Caco-2 (cell line): Measurements from ENCODE around the gene C18orf63. TPM values are rescaled to one million over a fixed set of nuclear protein-coding genes. Genes with fewer than 3 reads are reported as not detected.

Experiments used
- BruUV-seq: library from RNA; stranded (reverse); fragments of 400-500 nt; replicated peaks from 2 replicates; lab custom pipeline; 2021; lab: Mats Ljungman, UMichigan
- CTCF ChIA-PET: fragments of 300-600 bp; sonication (Branson Sonifier 250); formaldehyde crosslinking; loops from one replicate; lab custom pipeline; 2022; ENCODE audit warnings: antibody characterized with exemption; lab: Charles Lee
- POLR2A ChIA-PET: fragments of 300-600 bp; sonication (Branson Sonifier 250); formaldehyde crosslinking; loops from one replicate; lab custom pipeline; 2022; ENCODE audit warnings: antibody characterized with exemption; lab: Charles Lee
- DNase-seq, 2 experiments: peaks; one replicate each; pipeline versions ENCODE4 v3.0.0 to v3.0.0-alpha.2; 2020 to 2022
- H3K27me3 ChIP-seq: replicated peaks from 2 replicates; pipeline ENCODE4 v1.6.0; 2011; ENCODE audit warnings: low read length; ENCODE audit not compliant: control insufficient read depth, insufficient read depth
- H3K36me3 ChIP-seq: 2 replicates; pipeline ENCODE4 v1.5.1; 2011; ENCODE audit warnings: low read length; ENCODE audit not compliant: control insufficient read depth, insufficient read depth
- H3K4me1 ChIP-seq: fragments of 250-450 bp; sonication (Bioruptor Pico); 2 replicates; pipeline ENCODE4 v1.5.1; 2020; ENCODE audit warnings: mild to moderate bottlenecking
- H3K4me3 ChIP-seq: 2 replicates; pipeline ENCODE4 v1.5.1; 2011; ENCODE audit warnings: low read depth, mild to moderate bottlenecking, control low read depth, low read length
- H3K9me3 ChIP-seq: fragments of 250-450 bp; sonication (Bioruptor Pico); 2 replicates; pipeline ENCODE4 v1.5.1; 2020; ENCODE audit warnings: mild to moderate bottlenecking, moderate library complexity
- H3K27ac Mint-ChIP-seq: one replicate; pipeline ENCODE4 v1.8.0; 2022; ENCODE audit warnings: mixed read lengths; ENCODE audit not compliant: unreplicated experiment
- H3K27me3 Mint-ChIP-seq: one replicate; pipeline ENCODE4 v1.8.0; 2022; ENCODE audit warnings: mixed read lengths; ENCODE audit not compliant: insufficient read depth, unreplicated experiment
- H3K36me3 Mint-ChIP-seq: one replicate; pipeline ENCODE4 v1.8.0; 2022; ENCODE audit warnings: mild to moderate bottlenecking, mixed read lengths; ENCODE audit not compliant: insufficient read depth, unreplicated experiment
- H3K4me1 Mint-ChIP-seq: one replicate; pipeline ENCODE4 v1.8.0; 2022; ENCODE audit warnings: low read depth, mixed read lengths; ENCODE audit not compliant: unreplicated experiment
- H3K4me3 Mint-ChIP-seq: one replicate; pipeline ENCODE4 v1.8.0; 2022; ENCODE audit warnings: mild to moderate bottlenecking, moderate library complexity, mixed read lengths; ENCODE audit not compliant: unreplicated experiment
- H3K9me3 Mint-ChIP-seq: one replicate; pipeline ENCODE4 v1.8.0; 2022; ENCODE audit warnings: mixed read lengths; ENCODE audit not compliant: unreplicated experiment
- intact Hi-C: fragments of 100-400 bp; cut with micrococcal nuclease; formaldehyde crosslinking; loops from one replicate; pipeline ENCODE4 v1.10.0; 2022; ENCODE audit not compliant: unreplicated experiment
- total RNA-seq: library from RNA; stranded (reverse); gene quantifications from 2 replicates; pipeline ENCODE4 v1.2.3, GENCODE V29; 2022
- TF ChIP-seq, protein P1 (sequence below), 2 experiments: fragments of 200-600 bp in 1 of 2; IDR thresholded peaks; 1 replicate in 1 of 2; 2 replicates in 1 of 2; pipeline versions ENCODE4 v1.5.1 to v1.8.0; 2011 to 2022; ENCODE audit warnings: antibody characterized with exemption in 1 of 2, control low read depth in 1 of 2, inconsistent platforms in 1 of 2, low read depth in 1 of 2, low read length in 1 of 2, mild to moderate bottlenecking in 1 of 2, moderate library complexity in 1 of 2; ENCODE audit not compliant: insufficient read depth in 1 of 2, severe bottlenecking in 1 of 2, unreplicated experiment in 1 of 2

C18orf63 gene
- total RNA-seq, 1 experiment from 2014 or later = not detected

DNA sequence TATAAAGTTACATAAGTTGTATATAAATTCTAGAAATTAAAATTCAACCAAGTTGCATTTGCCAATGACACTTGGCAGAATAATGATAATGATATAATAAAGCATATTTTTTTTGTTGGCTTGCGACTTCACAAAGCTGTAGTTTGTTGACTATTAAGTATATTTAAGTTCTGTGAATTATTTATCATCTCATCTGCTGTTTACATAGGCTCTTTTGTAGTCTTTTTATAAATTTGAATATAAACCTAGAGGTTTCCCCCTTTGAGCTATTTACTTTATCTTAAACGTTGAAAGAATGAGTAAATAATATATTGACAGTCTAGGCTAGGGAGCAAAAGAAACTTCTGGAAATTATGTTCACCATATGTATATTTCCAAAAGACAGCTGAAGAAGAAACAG lies 32.9 kb downstream of the C18orf63 start:
- no peaks in the 10 kb centered on the region for H3K27me3 Mint-ChIP-seq
- ChIA-PET POLR2A (no interaction called here), CTCF (no interaction called here)
- TF ChIP-seq, protein P1, sequence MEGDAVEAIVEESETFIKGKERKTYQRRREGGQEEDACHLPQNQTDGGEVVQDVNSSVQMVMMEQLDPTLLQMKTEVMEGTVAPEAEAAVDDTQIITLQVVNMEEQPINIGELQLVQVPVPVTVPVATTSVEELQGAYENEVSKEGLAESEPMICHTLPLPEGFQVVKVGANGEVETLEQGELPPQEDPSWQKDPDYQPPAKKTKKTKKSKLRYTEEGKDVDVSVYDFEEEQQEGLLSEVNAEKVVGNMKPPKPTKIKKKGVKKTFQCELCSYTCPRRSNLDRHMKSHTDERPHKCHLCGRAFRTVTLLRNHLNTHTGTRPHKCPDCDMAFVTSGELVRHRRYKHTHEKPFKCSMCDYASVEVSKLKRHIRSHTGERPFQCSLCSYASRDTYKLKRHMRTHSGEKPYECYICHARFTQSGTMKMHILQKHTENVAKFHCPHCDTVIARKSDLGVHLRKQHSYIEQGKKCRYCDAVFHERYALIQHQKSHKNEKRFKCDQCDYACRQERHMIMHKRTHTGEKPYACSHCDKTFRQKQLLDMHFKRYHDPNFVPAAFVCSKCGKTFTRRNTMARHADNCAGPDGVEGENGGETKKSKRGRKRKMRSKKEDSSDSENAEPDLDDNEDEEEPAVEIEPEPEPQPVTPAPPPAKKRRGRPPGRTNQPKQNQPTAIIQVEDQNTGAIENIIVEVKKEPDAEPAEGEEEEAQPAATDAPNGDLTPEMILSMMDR (IDR thresholded peaks at IDR 0.05; ENCODE audit: insufficient read depth in 1 of 2, low read depth in 1 of 2, low read length in 1 of 2, severe bottlenecking in 1 of 2, unreplicated experiment in 1 of 2) = no peak
- H3K4me3 Mint-ChIP-seq = no peak overlapping the region
- H3K27ac Mint-ChIP-seq = no peak overlapping the region
- intact Hi-C loops = no loop called here
- no peaks in the 10 kb centered on the region for H3K9me3 ChIP-seq
- H3K4me3 ChIP-seq = no peak overlapping the region
- DNase-seq = no peak
- no TSS peak for BruUV-seq
- no peaks in the 10 kb centered on the region for H3K36me3 Mint-ChIP-seq
- H3K9me3 Mint-ChIP-seq = no peaks in the 10 kb centered on the region
- H3K4me1 Mint-ChIP-seq = no peaks in the 10 kb centered on the region
- no peaks in the 10 kb centered on the region for H3K4me1 ChIP-seq
- no peaks in the 10 kb centered on the region for H3K36me3 ChIP-seq
- H3K27me3 ChIP-seq = no peaks in the 10 kb centered on the region

DNA sequence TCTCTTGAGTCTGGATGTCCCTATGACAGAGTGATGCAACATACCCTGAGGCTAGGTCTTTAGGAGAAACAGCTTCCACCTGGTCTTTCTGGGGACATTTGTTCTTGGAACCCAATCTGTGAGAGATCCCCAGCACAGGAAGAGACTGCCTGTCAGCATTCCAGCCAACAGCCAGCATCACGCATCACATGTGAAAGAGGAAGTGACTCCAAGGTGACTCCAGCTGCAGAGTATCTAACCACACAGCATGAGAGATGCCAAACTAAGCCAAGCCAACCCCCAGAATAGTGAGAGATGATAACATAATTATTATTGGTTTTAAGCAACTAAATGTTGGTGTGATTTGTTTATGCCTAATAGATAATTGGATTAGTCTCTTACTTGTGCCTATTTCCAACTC lies 35.7 kb downstream of the C18orf63 start:
- ChIA-PET POLR2A (no interaction called here), CTCF (no interaction called here)
- no peak for DNase-seq
- H3K9me3 ChIP-seq = no peaks in the 10 kb centered on the region
- no peaks in the 10 kb centered on the region for H3K27me3 ChIP-seq
- no peaks in the 10 kb centered on the region for H3K36me3 ChIP-seq
- no peak overlapping the region for H3K4me3 Mint-ChIP-seq
- no peaks in the 10 kb centered on the region for H3K4me1 ChIP-seq
- no peaks in the 10 kb centered on the region for H3K9me3 Mint-ChIP-seq
- no peak overlapping the region for H3K4me3 ChIP-seq
- no peaks in the 10 kb centered on the region for H3K4me1 Mint-ChIP-seq
- no peaks in the 10 kb centered on the region for H3K36me3 Mint-ChIP-seq
- H3K27me3 Mint-ChIP-seq = no peaks in the 10 kb centered on the region
- TF ChIP-seq, protein P1 (IDR thresholded peaks at IDR 0.05; ENCODE audit: insufficient read depth in 1 of 2, low read depth in 1 of 2, low read length in 1 of 2, severe bottlenecking in 1 of 2, unreplicated experiment in 1 of 2) = no peak
- H3K27ac Mint-ChIP-seq = no peak overlapping the region
- intact Hi-C loops = loop anchor here (5.0 kb wide), 1 partner anchor 126 kb away; no protein-coding TSS in a partner anchor
- BruUV-seq = no TSS peak

DNA sequence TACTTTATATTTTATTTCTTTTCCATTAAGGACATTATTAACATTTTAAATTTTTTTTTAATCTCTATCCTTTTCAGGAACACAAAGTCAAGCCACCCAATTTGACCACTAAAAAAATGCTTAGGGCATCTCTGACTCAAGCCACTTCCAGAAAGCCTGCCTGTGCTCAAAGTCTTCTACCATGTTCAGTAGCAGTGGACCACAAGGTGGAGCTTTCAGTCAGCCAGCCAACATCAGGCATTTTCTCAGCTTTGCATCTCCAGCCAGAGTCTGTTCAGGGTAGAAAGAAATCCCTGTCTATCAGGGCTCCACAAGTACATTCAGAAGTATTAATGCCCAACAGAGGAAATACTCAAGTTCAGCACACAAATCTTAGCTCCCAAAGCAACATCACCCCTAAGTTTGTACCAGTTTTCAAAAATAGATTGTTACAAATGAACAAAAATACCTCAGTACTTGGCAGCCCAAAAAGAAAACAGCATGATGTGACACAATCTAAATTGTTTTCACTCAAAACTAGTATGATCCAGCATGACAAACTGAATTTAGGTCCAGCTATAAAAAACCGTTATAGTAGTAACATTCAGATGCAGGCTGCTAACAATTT lies 37.6 kb downstream of the C18orf63 start:
- Mint-ChIP-seq H3K27ac (no peak overlapping the region), H3K4me3 (no peak overlapping the region), H3K36me3 (no peaks in the 10 kb centered on the region), H3K9me3 (no peaks in the 10 kb centered on the region), H3K27me3 (no peaks in the 10 kb centered on the region), H3K4me1 (no peaks in the 10 kb centered on the region)
- Histone ChIP-seq H3K27me3 (no peaks in the 10 kb centered on the region), H3K4me1 (no peaks in the 10 kb centered on the region), H3K36me3 (no peaks in the 10 kb centered on the region), H3K4me3 (no peak overlapping the region), H3K9me3 (no peaks in the 10 kb centered on the region)
- ChIA-PET POLR2A (interaction anchor here (0.9 kb wide), 1 partner anchor 143 kb away, joined by 4 read pairs; the partner anchor contains the start of gene CNDP2), CTCF (interaction anchor here (0.6 to 1.9 kb wide), 3 partner anchors 140 to 199 kb away, joined by 3 to 27 read pairs (median 5); partner anchors contain the start of gene CNDP2)
- TF ChIP-seq, protein P1 (IDR thresholded peaks at IDR 0.05; ENCODE audit: insufficient read depth in 1 of 2, low read depth in 1 of 2, low read length in 1 of 2, severe bottlenecking in 1 of 2, unreplicated experiment in 1 of 2) = peak; percentile 44 to 73
- intact Hi-C loops = loop anchor here (1.0 to 5.0 kb wide), 3 partner anchors 124 to 199 kb away; no protein-coding TSS in a partner anchor
- BruUV-seq = no TSS peak
- peak; percentile 39 to 45 for DNase-seq
